ENCODE data around the gene COLEC11.

The COLEC11 gene

GRCh38 chr2:3601561-3602271 lies 6.8 kb downstream of the COLEC11 start:
- H3K27me3 ChIP-seq (ENCODE audit: low read length) = no peaks in the 10 kb centered on the region
- H3K36me3 ChIP-seq (ENCODE audit: low read length) = no peaks in the 10 kb centered on the region
- no peaks in the 10 kb centered on the region for H3F3A ChIP-seq (ENCODE audit: insufficient read depth)
- H3K9ac ChIP-seq (ENCODE audit: low read length) = no peak overlapping the region
- no peaks in the 10 kb centered on the region for H3K9me3 ChIP-seq (ENCODE audit: insufficient read depth, low read length)
- no peak overlapping the region for H3K27ac ChIP-seq (ENCODE audit: low read depth, low read length)
- no peak overlapping the region for H2AFZ ChIP-seq (ENCODE audit: low read depth, low read length, severe bottlenecking)
- H3K79me2 ChIP-seq (ENCODE audit: insufficient read depth, low read length) = no peaks in the 10 kb centered on the region
- H3K9me2 ChIP-seq (replicated peaks; ENCODE audit: insufficient read depth, low read length) = no peaks in the 10 kb centered on the region
- no peak overlapping the region for H3K4me3 ChIP-seq (ENCODE audit: insufficient read depth, low read length, poor library complexity, severe bottlenecking)
- no peak overlapping the region for H3K4me2 ChIP-seq (ENCODE audit: low read depth, low read length, poor library complexity, severe bottlenecking)
- no peaks in the 10 kb centered on the region for H4K20me1 ChIP-seq (ENCODE audit: low read depth, low read length)
- TF ChIP-seq CTCF (IDR thresholded peaks at IDR 0.05; ENCODE audit: insufficient read depth, low read length, poor library complexity, severe bottlenecking) (no peak), EZH2phosphoT487 (conservative IDR thresholded peaks at IDR 0.05; ENCODE audit: low read length) (no peak)

- Histone ChIP-seq H4K20me1 (ENCODE audit: low read depth, low read length) (no peaks in the 10 kb centered on the region), H3K36me3 (ENCODE audit: low read length) (no peaks in the 10 kb centered on the region), H3K4me3 (ENCODE audit: insufficient read depth, low read length, poor library complexity, severe bottlenecking) (no peak overlapping the region), H3K4me2 (ENCODE audit: low read depth, low read length, poor library complexity, severe bottlenecking) (no peak overlapping the region), H3K27me3 (ENCODE audit: low read length) (no peaks in the 10 kb centered on the region), H3K79me2 (ENCODE audit: insufficient read depth, low read length) (no peaks in the 10 kb centered on the region), H3K9ac (ENCODE audit: low read length) (no peak overlapping the region), H3K9me2 (replicated peaks; ENCODE audit: insufficient read depth, low read length) (no peaks in the 10 kb centered on the region), H2AFZ (ENCODE audit: low read depth, low read length, severe bottlenecking) (no peak overlapping the region), H3K27ac (ENCODE audit: low read depth, low read length) (no peak overlapping the region), H3K9me3 (ENCODE audit: insufficient read depth, low read length) (no peaks in the 10 kb centered on the region), H3F3A (ENCODE audit: insufficient read depth) (no peaks in the 10 kb centered on the region)
- TF ChIP-seq EZH2phosphoT487 (conservative IDR thresholded peaks at IDR 0.05; ENCODE audit: low read length) = no peak
- TF ChIP-seq CTCF (IDR thresholded peaks at IDR 0.05; ENCODE audit: insufficient read depth, low read length, poor library complexity, severe bottlenecking) = no peak
Measured at GRCh38 chr2:3602553-3603339, 7.8 kb downstream of the COLEC11 start.

GRCh38 chr2:3603536-3604206 lies 8.8 kb downstream of the COLEC11 start:
- H3K27ac ChIP-seq (ENCODE audit: low read depth, low read length) = no peak overlapping the region
- TF ChIP-seq EZH2phosphoT487 (conservative IDR thresholded peaks at IDR 0.05; ENCODE audit: low read length) (no peak), CTCF (IDR thresholded peaks at IDR 0.05; ENCODE audit: insufficient read depth, low read length, poor library complexity, severe bottlenecking) (no peak)

More at GRCh38 chr2:3603536-3604206, 8.8 kb downstream of the COLEC11 start:
- H3F3A ChIP-seq (ENCODE audit: insufficient read depth) = no peaks in the 10 kb centered on the region
- H3K9ac ChIP-seq (ENCODE audit: low read length) = no peak overlapping the region
- no peak overlapping the region for H3K4me3 ChIP-seq (ENCODE audit: insufficient read depth, low read length, poor library complexity, severe bottlenecking)
- no peaks in the 10 kb centered on the region for H3K9me3 ChIP-seq (ENCODE audit: insufficient read depth, low read length)
- no peaks in the 10 kb centered on the region for H4K20me1 ChIP-seq (ENCODE audit: low read depth, low read length)
- no peaks in the 10 kb centered on the region for H3K36me3 ChIP-seq (ENCODE audit: low read length)
- no peak overlapping the region for H3K4me2 ChIP-seq (ENCODE audit: low read depth, low read length, poor library complexity, severe bottlenecking)
- H3K9me2 ChIP-seq (replicated peaks; ENCODE audit: insufficient read depth, low read length) = no peaks in the 10 kb centered on the region
- no peaks in the 10 kb centered on the region for H3K79me2 ChIP-seq (ENCODE audit: insufficient read depth, low read length)
- H3K27me3 ChIP-seq (ENCODE audit: low read length) = no peaks in the 10 kb centered on the region
- H2AFZ ChIP-seq (ENCODE audit: low read depth, low read length, severe bottlenecking) = no peak overlapping the region

All from SU-DHL-6 (cell line).